ENCODE data around the gene SLC25A46.

DNA sequence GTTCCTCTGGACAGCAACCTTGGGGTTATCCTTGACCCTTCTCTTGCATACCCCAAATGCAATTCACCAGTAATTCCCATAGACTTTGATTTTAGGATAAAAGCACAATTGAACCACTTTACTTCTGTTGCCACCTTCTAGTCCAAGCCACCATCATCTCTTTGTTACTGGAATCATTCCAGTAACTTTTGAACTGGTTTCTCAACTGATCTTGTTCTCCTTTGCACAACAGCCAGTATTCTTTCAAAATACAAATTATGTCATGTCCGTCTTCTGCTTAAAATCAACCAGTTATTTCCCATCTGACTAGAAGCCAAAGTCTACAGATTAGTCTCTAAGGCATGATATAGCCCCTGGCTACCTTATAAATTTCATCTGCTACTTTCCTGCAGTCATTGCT lies 21.4 kb downstream of the SLC25A46 start:
- TF ChIP-seq, protein P1, sequence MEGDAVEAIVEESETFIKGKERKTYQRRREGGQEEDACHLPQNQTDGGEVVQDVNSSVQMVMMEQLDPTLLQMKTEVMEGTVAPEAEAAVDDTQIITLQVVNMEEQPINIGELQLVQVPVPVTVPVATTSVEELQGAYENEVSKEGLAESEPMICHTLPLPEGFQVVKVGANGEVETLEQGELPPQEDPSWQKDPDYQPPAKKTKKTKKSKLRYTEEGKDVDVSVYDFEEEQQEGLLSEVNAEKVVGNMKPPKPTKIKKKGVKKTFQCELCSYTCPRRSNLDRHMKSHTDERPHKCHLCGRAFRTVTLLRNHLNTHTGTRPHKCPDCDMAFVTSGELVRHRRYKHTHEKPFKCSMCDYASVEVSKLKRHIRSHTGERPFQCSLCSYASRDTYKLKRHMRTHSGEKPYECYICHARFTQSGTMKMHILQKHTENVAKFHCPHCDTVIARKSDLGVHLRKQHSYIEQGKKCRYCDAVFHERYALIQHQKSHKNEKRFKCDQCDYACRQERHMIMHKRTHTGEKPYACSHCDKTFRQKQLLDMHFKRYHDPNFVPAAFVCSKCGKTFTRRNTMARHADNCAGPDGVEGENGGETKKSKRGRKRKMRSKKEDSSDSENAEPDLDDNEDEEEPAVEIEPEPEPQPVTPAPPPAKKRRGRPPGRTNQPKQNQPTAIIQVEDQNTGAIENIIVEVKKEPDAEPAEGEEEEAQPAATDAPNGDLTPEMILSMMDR (conservative IDR thresholded peaks at IDR 0.05 in 1 of 2, IDR thresholded peaks at IDR 0.05 in 1 of 2; ENCODE audit: extremely low read depth in 1 of 2, insufficient read depth in 1 of 2, low read depth in 1 of 2, low read length in 2 of 2): no peak
- no peak for TF ChIP-seq EZH2 (IDR thresholded peaks at IDR 0.05; ENCODE audit: borderline replicate concordance, low read length)

All from mammary epithelial cell (primary cell).